Activated T-cell treated with anti-CD3 and anti-CD28 coated beads, Interleukin-2, amount 50 U/mL, for 72 hours (primary cell): ENCODE data around the gene COX14. TPM values are rescaled to one million over a fixed set of nuclear protein-coding genes. Genes with fewer than 3 reads are reported as not detected.
A peak's percentile ranks its signal among the peaks of the same experiment; 100 is the strongest.

Experiments
- ATAC-seq, 2 donors: fragments of 150-1000 bp; cut with Tn5 transposase; replicated peaks in 1 of 2; 2 replicates each; pipeline ENCODE4 v1.10.0; 2021; ENCODE audit warnings: moderate library complexity in 2 of 2, mild to moderate bottlenecking in 1 of 2
- DNase-seq, 2 donors: peaks; one replicate each; pipeline ENCODE4 v3.0.0; 2021 to 2022; ENCODE audit warnings: mixed read lengths in 1 of 2
- H3K27ac Mint-ChIP-seq: one replicate; pipeline ENCODE4 v1.8.0; 2022; ENCODE audit warnings: mild to moderate bottlenecking, moderate library complexity, mixed read lengths
- H3K27me3 Mint-ChIP-seq: one replicate; pipeline ENCODE4 v1.8.0; 2022; ENCODE audit warnings: low read depth, mixed read lengths
- H3K36me3 Mint-ChIP-seq, 2 donors: one replicate each; pipeline ENCODE4 v1.8.0; 2022; ENCODE audit warnings: mixed read lengths in 2 of 2, mild to moderate bottlenecking in 1 of 2; ENCODE audit not compliant: insufficient read depth in 2 of 2
- H3K4me1 Mint-ChIP-seq: one replicate; pipeline ENCODE4 v1.8.0; 2022; ENCODE audit warnings: low read depth, mixed read lengths
- H3K4me3 Mint-ChIP-seq, 2 donors: one replicate each; pipeline ENCODE4 v1.8.0; 2022; ENCODE audit warnings: mild to moderate bottlenecking in 2 of 2, mixed read lengths in 2 of 2, moderate library complexity in 2 of 2
- H3K9me3 Mint-ChIP-seq, 2 donors: one replicate each; pipeline ENCODE4 v1.8.0; 2022; ENCODE audit warnings: mixed read lengths in 2 of 2
- total RNA-seq, 2 donors: library from RNA; stranded (reverse); gene quantifications; one replicate each; pipeline ENCODE4 v1.2.3, GENCODE V29; 2022

COX14 gene
- 10 to 100 TPM; 41.5 to 50.1 TPM for total RNA-seq

- peaks cover 46% of the 10 kb centered on the region for H3K4me1 Mint-ChIP-seq
- H3K36me3 Mint-ChIP-seq = peaks cover 6 to 14% of the 10 kb centered on the region in 2 donors
- H3K27me3 Mint-ChIP-seq = no peaks in the 10 kb centered on the region
- ATAC-seq (peak; percentile 89 to 90), DNase-seq (peak; percentile 99)
- peak within 1 kb of the TSS; percentile 92 to 98 for H3K4me3 Mint-ChIP-seq
- H3K27ac Mint-ChIP-seq = peak within 1 kb of the TSS; percentile 88
- H3K9me3 Mint-ChIP-seq = no peaks in the 10 kb centered on the region
Measured at GRCh38 chr12:50111693-50112455, at the start of gene COX14. COX14 (plus strand) TSS chr12:50112236; CDS start chr12:50120044, 7,808 bp downstream.

GRCh38 chr12:50062728-50063460 is 49.1 kb upstream of the COX14 start:
- Mint-ChIP-seq H3K9me3 (no peaks in the 10 kb centered on the region), H3K27ac (no peak overlapping the region), H3K36me3 (peaks cover 0 to 2% of the 10 kb centered on the region in 2 donors), H3K4me3 (no peak overlapping the region), H3K27me3 (no peaks in the 10 kb centered on the region), H3K4me1 (peaks cover 32% of the 10 kb centered on the region)
- ATAC-seq (no peak), DNase-seq (no peak)

GRCh38 chr12:50065726-50066310 is 46.2 kb upstream of the COX14 start:
- no peaks in the 10 kb centered on the region for H3K9me3 Mint-ChIP-seq
- DNase-seq = no peak
- no peak for ATAC-seq
- H3K4me1 Mint-ChIP-seq = peaks cover 15% of the 10 kb centered on the region
- no peaks in the 10 kb centered on the region for H3K27me3 Mint-ChIP-seq
- no peak overlapping the region for H3K27ac Mint-ChIP-seq
- peaks cover 0 to 2% of the 10 kb centered on the region in 2 donors for H3K36me3 Mint-ChIP-seq
- no peak overlapping the region for H3K4me3 Mint-ChIP-seq

- Mint-ChIP-seq H3K4me3 (no peak overlapping the region), H3K9me3 (no peaks in the 10 kb centered on the region), H3K36me3 (no peaks in the 10 kb centered on the region), H3K27ac (no peak overlapping the region), H3K4me1 (peaks cover 10% of the 10 kb centered on the region), H3K27me3 (no peaks in the 10 kb centered on the region)
- ATAC-seq (peak; percentile 40 to 47), DNase-seq (no peak)
Measured at GRCh38 chr12:50066402-50066801, 45.6 kb upstream of the COX14 start.

DNA sequence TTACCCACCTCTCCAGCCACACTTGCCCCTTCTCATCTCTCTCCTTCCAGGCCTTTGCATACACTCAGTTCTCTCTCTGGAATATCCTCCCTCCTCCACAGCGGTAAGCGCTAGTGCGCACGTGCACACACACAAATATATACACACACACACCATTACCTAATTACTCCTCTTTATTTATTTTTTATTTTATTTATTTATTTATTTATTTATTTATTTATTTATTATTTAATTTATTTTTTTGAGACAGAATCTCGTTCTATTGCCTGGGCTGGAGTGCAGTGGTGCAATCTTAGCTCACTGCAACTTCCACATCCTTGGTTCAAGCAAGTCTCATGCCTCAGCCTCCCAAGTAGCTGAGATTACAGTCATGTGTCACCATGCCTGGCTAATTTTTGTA is 43.0 kb upstream of the COX14 start:
- no peak overlapping the region for H3K4me3 Mint-ChIP-seq
- H3K4me1 Mint-ChIP-seq = peaks cover 10% of the 10 kb centered on the region
- DNase-seq (no peak), ATAC-seq (no peak)
- H3K36me3 Mint-ChIP-seq = no peaks in the 10 kb centered on the region
- H3K9me3 Mint-ChIP-seq = no peaks in the 10 kb centered on the region
- no peak overlapping the region for H3K27ac Mint-ChIP-seq
- H3K27me3 Mint-ChIP-seq = no peaks in the 10 kb centered on the region

- H3K27me3 Mint-ChIP-seq = no peaks in the 10 kb centered on the region
- no peak for ATAC-seq
- peaks cover 10% of the 10 kb centered on the region for H3K4me1 Mint-ChIP-seq
- H3K9me3 Mint-ChIP-seq = no peaks in the 10 kb centered on the region
- no peak overlapping the region for H3K4me3 Mint-ChIP-seq
- no peak overlapping the region for H3K27ac Mint-ChIP-seq
- no peaks in the 10 kb centered on the region for H3K36me3 Mint-ChIP-seq
- no peak for DNase-seq
Measured at GRCh38 chr12:50069539-50069938, 42.5 kb upstream of the COX14 start.

DNA sequence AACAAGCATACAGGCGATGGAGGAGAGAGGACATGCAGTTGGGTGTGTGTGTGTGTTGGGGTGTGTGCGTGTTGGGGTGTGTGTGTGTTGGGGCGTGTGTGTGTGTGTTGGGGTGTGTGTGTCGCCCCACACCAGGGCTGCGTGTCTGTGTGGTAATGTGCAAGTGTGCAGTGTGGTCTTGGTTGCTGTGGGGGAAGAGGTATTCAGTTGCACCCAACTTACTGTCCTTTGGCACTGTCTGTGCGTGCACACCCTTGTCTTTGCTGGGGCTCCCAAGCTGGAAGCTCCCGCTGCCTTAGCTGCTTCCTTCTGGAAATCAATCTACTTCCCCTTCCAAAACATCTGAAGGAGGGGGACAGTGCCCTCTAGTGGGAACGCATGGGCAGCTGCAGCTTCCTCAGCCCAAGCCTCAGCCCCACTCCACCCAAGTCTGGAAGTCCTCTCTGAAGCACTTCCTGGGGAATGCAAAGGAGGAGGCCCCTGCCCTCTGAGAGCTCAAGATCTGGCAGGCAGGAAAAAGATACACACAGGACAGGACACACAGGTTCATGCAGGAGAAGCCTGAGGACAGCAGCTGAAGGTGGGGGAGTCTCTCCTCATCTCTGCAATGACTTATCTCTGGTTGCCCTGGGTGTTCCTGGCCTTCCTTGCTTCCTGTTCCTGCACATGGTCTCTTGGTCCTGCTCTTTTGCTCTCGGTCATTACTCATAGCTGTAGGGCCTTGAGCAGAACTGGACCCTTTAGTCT is 41.5 kb upstream of the COX14 start:
- H3K4me1 Mint-ChIP-seq = peaks cover 14% of the 10 kb centered on the region
- DNase-seq (peak; percentile 70), ATAC-seq (peak; percentile 37 to 46)
- H3K4me3 Mint-ChIP-seq = no peak overlapping the region
- no peaks in the 10 kb centered on the region for H3K9me3 Mint-ChIP-seq
- no peaks in the 10 kb centered on the region for H3K27me3 Mint-ChIP-seq
- H3K27ac Mint-ChIP-seq = no peak overlapping the region
- H3K36me3 Mint-ChIP-seq = no peaks in the 10 kb centered on the region

- H3K27ac Mint-ChIP-seq = no peak overlapping the region
- no peak overlapping the region for H3K4me3 Mint-ChIP-seq
- H3K27me3 Mint-ChIP-seq = no peaks in the 10 kb centered on the region
- no peak for ATAC-seq
- peaks cover 14% of the 10 kb centered on the region for H3K4me1 Mint-ChIP-seq
- H3K36me3 Mint-ChIP-seq = no peaks in the 10 kb centered on the region
- no peaks in the 10 kb centered on the region for H3K9me3 Mint-ChIP-seq
- no peak for DNase-seq
Measured at GRCh38 chr12:50072198-50072907, 39.7 kb upstream of the COX14 start.

GRCh38 chr12:50073206-50073605 is 38.8 kb upstream of the COX14 start:
- ATAC-seq (no peak), DNase-seq (no peak)
- Mint-ChIP-seq H3K4me1 (peaks cover 14% of the 10 kb centered on the region), H3K9me3 (no peaks in the 10 kb centered on the region), H3K27ac (no peak overlapping the region), H3K4me3 (no peak overlapping the region), H3K36me3 (no peaks in the 10 kb centered on the region), H3K27me3 (no peaks in the 10 kb centered on the region)

- DNase-seq = no peak
- Mint-ChIP-seq H3K4me1 (peaks cover 14% of the 10 kb centered on the region), H3K36me3 (no peaks in the 10 kb centered on the region), H3K27ac (no peak overlapping the region), H3K4me3 (no peak overlapping the region), H3K27me3 (no peaks in the 10 kb centered on the region), H3K9me3 (no peaks in the 10 kb centered on the region)
- ATAC-seq = no peak
Measured at GRCh38 chr12:50073712-50074111, 38.3 kb upstream of the COX14 start.

DNA sequence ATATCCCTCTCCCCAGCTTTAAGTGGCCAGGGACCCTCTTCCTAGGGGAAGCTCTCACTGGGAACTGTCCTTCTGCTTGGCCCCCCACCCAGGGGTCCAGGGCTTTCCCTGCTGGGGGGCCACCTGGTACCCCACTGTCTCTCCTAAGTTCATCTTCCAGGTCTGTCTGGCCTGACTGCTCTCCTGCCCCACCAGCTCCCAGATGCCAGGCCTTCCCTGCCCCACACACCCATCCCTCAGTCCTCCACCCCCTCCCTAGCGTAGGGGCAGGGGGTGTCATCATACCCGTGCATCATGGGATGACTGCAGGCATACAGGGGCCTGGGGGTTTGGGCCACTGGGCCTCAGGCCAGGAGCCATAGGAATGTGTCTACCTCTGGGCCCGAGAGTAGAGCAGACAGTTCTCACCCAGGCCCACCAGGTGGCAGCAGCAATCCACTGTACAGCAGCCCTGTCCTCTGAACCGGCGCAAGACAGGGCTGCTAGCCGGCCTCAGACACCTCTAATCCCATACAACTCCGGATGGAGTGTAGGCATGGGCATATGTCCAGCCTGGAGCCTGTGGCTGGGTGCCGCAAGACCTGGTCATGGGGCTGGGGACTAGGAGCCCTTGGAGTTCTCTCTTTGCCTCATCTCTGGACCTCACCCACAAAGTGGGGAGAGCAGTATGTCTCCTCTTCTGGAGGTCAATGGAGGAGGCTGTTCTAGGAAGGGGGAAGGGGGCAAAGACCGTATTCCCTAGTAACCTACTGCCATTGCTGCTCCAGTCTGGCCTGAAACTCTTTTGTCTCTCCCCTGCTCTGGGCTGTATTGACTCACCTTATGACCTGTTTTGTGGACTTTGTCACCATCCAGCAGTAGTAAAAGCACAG is 36.9 kb upstream of the COX14 start:
- DNase-seq (peak; percentile 85 to 87), ATAC-seq (peak; percentile 95 to 97)
- H3K4me3 Mint-ChIP-seq = no peak overlapping the region
- H3K27ac Mint-ChIP-seq = peak overlapping the region; percentile 14
- no peaks in the 10 kb centered on the region for H3K36me3 Mint-ChIP-seq
- no peaks in the 10 kb centered on the region for H3K9me3 Mint-ChIP-seq
- no peaks in the 10 kb centered on the region for H3K27me3 Mint-ChIP-seq
- H3K4me1 Mint-ChIP-seq = peaks cover 10% of the 10 kb centered on the region

DNA sequence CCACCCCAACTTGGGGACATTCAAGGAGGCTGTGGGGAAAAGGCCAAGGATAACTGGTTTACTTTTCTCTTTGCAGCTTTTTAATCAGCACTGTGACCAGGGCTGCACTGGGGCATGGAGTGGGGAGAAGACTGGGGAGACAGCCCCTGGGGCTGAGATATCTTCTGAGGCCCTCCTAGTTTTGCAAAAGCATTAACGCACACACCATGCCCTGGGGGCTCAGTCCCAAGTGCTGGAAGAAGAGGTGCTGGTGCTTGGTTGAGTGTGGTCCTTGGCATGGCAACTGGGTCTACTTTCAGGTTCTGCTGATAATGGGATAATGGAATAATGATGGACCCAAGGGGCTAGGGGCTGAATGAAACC is 36.2 kb upstream of the COX14 start:
- Mint-ChIP-seq H3K4me1 (peaks cover 4% of the 10 kb centered on the region), H3K27me3 (no peaks in the 10 kb centered on the region), H3K9me3 (no peaks in the 10 kb centered on the region), H3K4me3 (no peak overlapping the region), H3K36me3 (no peaks in the 10 kb centered on the region), H3K27ac (no peak overlapping the region)
- DNase-seq = no peak
- ATAC-seq = no peak
